ENCODE data around the gene INPP5A.

DNA sequence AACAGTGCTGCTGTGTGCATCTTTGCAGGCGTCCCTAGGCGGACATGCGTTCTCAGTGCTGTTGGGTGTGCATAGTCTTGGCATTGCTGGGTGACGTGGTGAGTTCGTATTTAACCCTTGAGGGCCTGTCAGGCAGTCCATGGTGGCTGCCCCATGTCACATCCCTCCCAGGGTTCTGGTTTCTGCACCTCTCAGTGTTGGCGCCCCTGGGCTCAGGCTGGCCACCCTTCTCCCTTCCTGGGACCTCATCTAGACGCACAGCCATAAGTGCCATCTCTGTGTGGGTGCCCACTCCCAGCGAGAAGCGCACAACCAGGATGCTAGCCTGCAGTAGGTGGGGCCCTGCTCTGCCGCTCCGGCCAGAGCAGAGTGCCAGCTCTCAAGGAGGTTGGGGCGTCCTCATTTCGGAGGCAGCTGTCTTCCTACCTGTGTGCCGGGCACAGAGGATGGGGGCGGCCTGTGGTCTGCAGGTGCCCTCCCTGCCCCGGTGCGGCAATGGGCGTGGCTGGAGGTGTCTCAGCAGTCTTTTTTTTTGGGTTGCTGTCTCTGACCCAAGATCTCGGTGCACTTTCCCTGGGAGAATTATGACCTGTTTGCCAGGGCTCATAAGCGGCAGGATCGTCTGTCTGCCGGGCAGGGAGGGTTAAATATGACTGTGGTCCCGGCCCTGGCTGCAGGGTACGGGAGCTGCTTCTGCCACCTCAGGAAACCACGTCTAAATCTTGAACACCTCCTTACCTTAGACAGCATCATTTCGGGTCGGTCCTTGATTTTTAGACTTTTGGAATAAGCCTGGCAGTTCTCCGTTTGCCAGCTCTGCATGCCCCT lies 6.5 kb downstream of the INPP5A start:
- TF ChIP-seq, protein P1, sequence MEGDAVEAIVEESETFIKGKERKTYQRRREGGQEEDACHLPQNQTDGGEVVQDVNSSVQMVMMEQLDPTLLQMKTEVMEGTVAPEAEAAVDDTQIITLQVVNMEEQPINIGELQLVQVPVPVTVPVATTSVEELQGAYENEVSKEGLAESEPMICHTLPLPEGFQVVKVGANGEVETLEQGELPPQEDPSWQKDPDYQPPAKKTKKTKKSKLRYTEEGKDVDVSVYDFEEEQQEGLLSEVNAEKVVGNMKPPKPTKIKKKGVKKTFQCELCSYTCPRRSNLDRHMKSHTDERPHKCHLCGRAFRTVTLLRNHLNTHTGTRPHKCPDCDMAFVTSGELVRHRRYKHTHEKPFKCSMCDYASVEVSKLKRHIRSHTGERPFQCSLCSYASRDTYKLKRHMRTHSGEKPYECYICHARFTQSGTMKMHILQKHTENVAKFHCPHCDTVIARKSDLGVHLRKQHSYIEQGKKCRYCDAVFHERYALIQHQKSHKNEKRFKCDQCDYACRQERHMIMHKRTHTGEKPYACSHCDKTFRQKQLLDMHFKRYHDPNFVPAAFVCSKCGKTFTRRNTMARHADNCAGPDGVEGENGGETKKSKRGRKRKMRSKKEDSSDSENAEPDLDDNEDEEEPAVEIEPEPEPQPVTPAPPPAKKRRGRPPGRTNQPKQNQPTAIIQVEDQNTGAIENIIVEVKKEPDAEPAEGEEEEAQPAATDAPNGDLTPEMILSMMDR (IDR thresholded peaks at IDR 0.05 in 2 of 3, conservative IDR thresholded peaks at IDR 0.05 in 1 of 3; ENCODE audit: control insufficient read depth in 2 of 3, extremely low read depth in 1 of 3, insufficient read depth in 1 of 3, low read depth in 3 of 3, low read length in 3 of 3) = no peak
- TF ChIP-seq EZH2 (IDR thresholded peaks at IDR 0.05; ENCODE audit: borderline replicate concordance, control insufficient read depth, low read depth, low read length) = no peak
- TF ChIP-seq BRCA1 (IDR thresholded peaks at IDR 0.05; ENCODE audit: low read depth, low read length) = no peak
- TF ChIP-seq RAD21 (IDR thresholded peaks at IDR 0.05; ENCODE audit: insufficient read depth, low read depth, low read length) = no peak

Measured in GM12878 (cell line).